ENCODE results near the gene HERC6. TPM values are rescaled to one million over a fixed set of nuclear protein-coding genes. Genes with fewer than 3 reads are reported as not detected.

HERC6 gene
- total RNA-seq, 2 donors from 2014 or later: 2.3 to 8.8 TPM

- WGBS, 2 donors: 5 to 11% methylated on average over 46 to 75 of the region's 75 CpGs
- DNase-seq (peak; percentile 50 to 68 (median 58)), ATAC-seq (peak; percentile 69)
- Histone ChIP-seq H3K27me3 (no peaks in the 10 kb centered on the region), H3K36me3 (replicated peaks in 1 of 2; ENCODE audit: insufficient read depth in 1 of 2, low read depth in 2 of 2) (no peaks in the 10 kb centered on the region), H3K4me3 (peak overlapping the region; percentile 73 to 83), H3K27ac (peak overlapping the region; percentile 26 to 84 (median 79)), H3K4me1 (peaks cover 11% of the 10 kb centered on the region), H3K9me3 (no peaks in the 10 kb centered on the region)
- intact Hi-C loops (cut with DNase I): loop anchor here (10.0 kb wide), 1 partner anchor 233 kb away; no protein-coding TSS in a partner anchor
- TF ChIP-seq POLR2A (IDR thresholded peaks at IDR 0.05) (peak in 2 of 3 donors; percentile 4 to 13), CTCF (IDR thresholded peaks at IDR 0.05) (no peak)
These were observed 78.9 kb downstream of the HERC6 start for GRCh38 chr4:88457307-88458103.

DNA sequence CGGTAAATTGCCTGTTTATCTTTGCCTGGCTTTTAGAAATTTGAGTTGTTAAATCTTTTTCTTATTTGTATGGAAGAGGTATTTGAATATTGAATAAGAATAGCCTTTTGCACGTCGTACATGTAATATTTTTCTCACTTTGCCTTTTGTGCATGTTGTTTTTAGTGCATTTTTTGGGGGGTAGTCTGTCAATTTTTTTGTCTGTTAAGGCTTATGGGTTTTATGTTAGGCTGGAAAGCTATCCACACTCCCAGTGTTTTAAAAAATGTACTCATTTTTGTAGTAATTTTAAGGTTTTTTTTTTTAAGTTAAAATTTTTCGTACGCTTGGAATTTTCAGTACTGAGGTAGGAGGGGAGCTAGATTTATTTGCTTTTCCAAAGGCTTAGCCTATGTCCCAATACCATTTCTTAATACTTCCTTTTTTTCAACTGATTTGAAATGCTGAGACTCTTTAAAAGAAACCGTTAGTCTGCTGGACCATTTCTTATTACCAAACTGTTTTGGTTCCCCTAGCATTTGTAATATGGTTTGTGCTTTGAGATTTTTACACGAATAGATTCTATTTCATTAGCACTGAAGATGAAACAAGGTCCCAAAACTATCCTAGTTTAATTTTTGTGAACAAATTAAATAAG is 79.6 kb downstream of the HERC6 start:
- Histone ChIP-seq H3K4me1 (peaks cover 11% of the 10 kb centered on the region), H3K27me3 (no peaks in the 10 kb centered on the region), H3K9me3 (no peaks in the 10 kb centered on the region), H3K27ac (no peak overlapping the region), H3K36me3 (replicated peaks in 1 of 2; ENCODE audit: insufficient read depth in 1 of 2, low read depth in 2 of 2) (no peaks in the 10 kb centered on the region), H3K4me3 (peak overlapping the region in 1 of 2 donors; percentile 73)
- intact Hi-C loops (cut with DNase I): loop anchor here (10.0 kb wide), 1 partner anchor 233 kb away; no protein-coding TSS in a partner anchor
- no peak for DNase-seq
- no peak for TF ChIP-seq CTCF (IDR thresholded peaks at IDR 0.05)
- TF ChIP-seq POLR2A (IDR thresholded peaks at IDR 0.05): no peak
- WGBS, 2 donors: 57 to 63% methylated on average over 7 of the region's 7 CpGs
- ATAC-seq: no peak

DNA sequence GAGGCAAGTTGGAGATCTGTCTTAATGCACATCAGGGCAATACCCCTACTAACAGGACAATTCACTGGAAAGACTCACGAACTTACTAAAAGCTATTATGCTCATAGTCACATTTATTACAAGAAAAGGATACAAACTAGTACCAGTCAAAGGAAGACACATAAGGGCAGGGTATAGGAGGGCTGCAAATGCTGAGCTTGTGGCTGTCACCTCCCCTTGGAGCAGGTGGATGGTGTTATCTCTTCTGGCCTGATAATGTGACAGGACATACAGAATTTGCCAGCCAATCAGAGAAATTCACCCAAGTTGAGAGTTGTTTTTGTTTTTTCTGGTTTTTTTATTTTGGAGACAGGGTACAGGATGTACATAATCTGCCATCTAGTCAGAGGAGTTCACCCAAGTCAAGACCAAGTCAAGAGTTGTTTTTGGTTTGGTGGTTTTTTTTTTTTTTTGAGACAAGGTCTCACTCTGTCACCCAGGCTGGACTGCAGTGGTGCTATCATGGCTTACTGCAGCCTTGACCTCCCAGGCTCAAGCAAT is 87.1 kb downstream of the HERC6 start:
- no peak for TF ChIP-seq POLR2A (IDR thresholded peaks at IDR 0.05)
- no peak for TF ChIP-seq CTCF (IDR thresholded peaks at IDR 0.05)
- intact Hi-C loops (cut with DNase I): no loop called here
- WGBS, 2 donors: 96 to 100% methylated on average over 1 of the region's 1 CpG
- H3K27ac ChIP-seq: no peak overlapping the region
- no peak for ATAC-seq
- no peaks in the 10 kb centered on the region for H3K27me3 ChIP-seq
- H3K9me3 ChIP-seq: no peaks in the 10 kb centered on the region
- no peaks in the 10 kb centered on the region for H3K4me1 ChIP-seq
- DNase-seq: no peak
- H3K36me3 ChIP-seq (replicated peaks in 1 of 2; ENCODE audit: insufficient read depth in 1 of 2, low read depth in 2 of 2): no peaks in the 10 kb centered on the region
- no peak overlapping the region for H3K4me3 ChIP-seq

- no peaks in the 10 kb centered on the region for H3K4me1 ChIP-seq
- ATAC-seq: no peak
- no peak for DNase-seq
- no peaks in the 10 kb centered on the region for H3K27me3 ChIP-seq
- intact Hi-C loops (cut with DNase I): no loop called here
- WGBS, 2 donors: 76 to 92% methylated on average over 2 of the region's 2 CpGs
- no peaks in the 10 kb centered on the region for H3K9me3 ChIP-seq
- H3K27ac ChIP-seq: no peak overlapping the region
- H3K36me3 ChIP-seq (replicated peaks in 1 of 2; ENCODE audit: insufficient read depth in 1 of 2, low read depth in 2 of 2): peaks cover 0 to 1% of the 10 kb centered on the region in 2 donors
- H3K4me3 ChIP-seq: no peak overlapping the region
- TF ChIP-seq CTCF (IDR thresholded peaks at IDR 0.05) (no peak), POLR2A (IDR thresholded peaks at IDR 0.05) (no peak)
These were observed 88.7 kb downstream of the HERC6 start for GRCh38 chr4:88467392-88467791.

Data from body of pancreas (tissue), 4 donors.